Progenitor cell of endocrine pancreas (in vitro differentiated cells): ENCODE data around the gene RAB5IF. TPM values are rescaled to one million over a fixed set of nuclear protein-coding genes. Genes with fewer than 3 reads are reported as not detected.
A peak's percentile ranks its signal among the peaks of the same experiment; 100 is the strongest.

Experiments
- DNase-seq: peaks from one replicate; pipeline ENCODE4 v3.0.0; 2021; ENCODE audit warnings: low spot score; ENCODE audit not compliant: unreplicated experiment
- H3K27ac Mint-ChIP-seq: 2 replicates; pipeline ENCODE4 v1.8.0; 2021; ENCODE audit warnings: mild to moderate bottlenecking, moderate library complexity, mixed read lengths
- H3K27me3 Mint-ChIP-seq: 2 replicates; pipeline ENCODE4 v1.8.0; 2021; ENCODE audit warnings: mixed read lengths
- H3K36me3 Mint-ChIP-seq: 2 replicates; pipeline ENCODE4 v1.8.0; 2022; ENCODE audit warnings: mixed read lengths; ENCODE audit not compliant: insufficient read depth
- H3K4me1 Mint-ChIP-seq: 2 replicates; pipeline ENCODE4 v1.8.0; 2021; ENCODE audit warnings: low read depth, mixed read lengths
- H3K4me3 Mint-ChIP-seq: 2 replicates; pipeline ENCODE4 v1.8.0; 2021; ENCODE audit warnings: low read depth, mild to moderate bottlenecking, moderate library complexity, mixed read lengths
- H3K9me3 Mint-ChIP-seq: 2 replicates; pipeline ENCODE4 v1.8.0; 2021; ENCODE audit warnings: low read depth, mixed read lengths
- total RNA-seq: library from RNA; stranded (reverse); gene quantifications from 2 replicates; pipeline ENCODE4 v1.2.1, GENCODE V29; 2021
- TF ChIP-seq, protein P1 (sequence below): fragments of 200-600 bp; sonication (generic); IDR thresholded peaks from one replicate; pipeline ENCODE4 v1.5.0; 2021; ENCODE audit warnings: antibody characterized with exemption, mild to moderate bottlenecking; ENCODE audit not compliant: unreplicated experiment

Gene RAB5IF
- total RNA-seq, 1 donor from 2014 or later, result 58.8 TPM

DNA sequence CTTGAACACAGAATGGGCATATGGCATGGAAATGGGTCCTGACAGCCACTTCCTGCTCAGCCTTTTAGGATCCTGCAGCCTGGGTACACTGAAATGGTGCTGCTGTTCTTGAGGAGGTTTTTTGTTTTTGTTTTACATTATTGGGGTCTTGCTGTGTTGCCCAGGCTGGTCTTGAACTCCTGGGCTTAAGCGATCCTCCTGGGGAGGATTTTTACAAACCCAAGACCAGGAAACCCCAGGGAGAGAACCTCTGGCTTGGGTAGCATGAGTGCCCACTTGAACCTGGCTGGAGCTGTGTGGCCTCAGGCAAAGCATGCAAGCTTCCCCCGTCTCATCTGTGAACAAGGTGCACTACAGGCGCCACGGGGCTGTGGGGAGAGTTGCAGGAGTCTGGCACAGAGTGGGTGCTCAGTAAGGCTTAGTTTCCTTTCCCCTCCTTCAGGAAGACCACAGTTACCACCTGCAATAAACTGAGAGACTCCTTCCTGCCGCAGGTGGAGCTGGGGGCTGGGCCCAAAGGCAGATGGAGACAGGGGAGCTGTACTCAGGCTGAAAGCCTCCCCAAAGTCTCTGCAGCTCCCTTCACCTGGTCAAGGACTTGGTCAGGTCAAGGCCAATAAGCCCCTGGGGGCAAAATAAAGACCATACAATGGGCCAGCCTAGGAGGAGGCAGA is 38.6 kb downstream of the RAB5IF start:
- TF ChIP-seq, protein P1, sequence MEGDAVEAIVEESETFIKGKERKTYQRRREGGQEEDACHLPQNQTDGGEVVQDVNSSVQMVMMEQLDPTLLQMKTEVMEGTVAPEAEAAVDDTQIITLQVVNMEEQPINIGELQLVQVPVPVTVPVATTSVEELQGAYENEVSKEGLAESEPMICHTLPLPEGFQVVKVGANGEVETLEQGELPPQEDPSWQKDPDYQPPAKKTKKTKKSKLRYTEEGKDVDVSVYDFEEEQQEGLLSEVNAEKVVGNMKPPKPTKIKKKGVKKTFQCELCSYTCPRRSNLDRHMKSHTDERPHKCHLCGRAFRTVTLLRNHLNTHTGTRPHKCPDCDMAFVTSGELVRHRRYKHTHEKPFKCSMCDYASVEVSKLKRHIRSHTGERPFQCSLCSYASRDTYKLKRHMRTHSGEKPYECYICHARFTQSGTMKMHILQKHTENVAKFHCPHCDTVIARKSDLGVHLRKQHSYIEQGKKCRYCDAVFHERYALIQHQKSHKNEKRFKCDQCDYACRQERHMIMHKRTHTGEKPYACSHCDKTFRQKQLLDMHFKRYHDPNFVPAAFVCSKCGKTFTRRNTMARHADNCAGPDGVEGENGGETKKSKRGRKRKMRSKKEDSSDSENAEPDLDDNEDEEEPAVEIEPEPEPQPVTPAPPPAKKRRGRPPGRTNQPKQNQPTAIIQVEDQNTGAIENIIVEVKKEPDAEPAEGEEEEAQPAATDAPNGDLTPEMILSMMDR, result no peak
- Mint-ChIP-seq H3K9me3 (no peaks in the 10 kb centered on the region), H3K4me3 (no peak overlapping the region), H3K27ac (no peak overlapping the region), H3K27me3 (no peaks in the 10 kb centered on the region), H3K4me1 (peaks cover 13% of the 10 kb centered on the region), H3K36me3 (no peaks in the 10 kb centered on the region)
- DNase-seq, result no peak

GRCh38 chr20:36644706-36645095 is 39.1 kb downstream of the RAB5IF start:
- Mint-ChIP-seq H3K27me3 (no peaks in the 10 kb centered on the region), H3K36me3 (no peaks in the 10 kb centered on the region), H3K27ac (no peak overlapping the region), H3K4me3 (no peak overlapping the region), H3K4me1 (peaks cover 13% of the 10 kb centered on the region), H3K9me3 (no peaks in the 10 kb centered on the region)
- no peak for DNase-seq
- TF ChIP-seq, protein P1, result no peak

DNA sequence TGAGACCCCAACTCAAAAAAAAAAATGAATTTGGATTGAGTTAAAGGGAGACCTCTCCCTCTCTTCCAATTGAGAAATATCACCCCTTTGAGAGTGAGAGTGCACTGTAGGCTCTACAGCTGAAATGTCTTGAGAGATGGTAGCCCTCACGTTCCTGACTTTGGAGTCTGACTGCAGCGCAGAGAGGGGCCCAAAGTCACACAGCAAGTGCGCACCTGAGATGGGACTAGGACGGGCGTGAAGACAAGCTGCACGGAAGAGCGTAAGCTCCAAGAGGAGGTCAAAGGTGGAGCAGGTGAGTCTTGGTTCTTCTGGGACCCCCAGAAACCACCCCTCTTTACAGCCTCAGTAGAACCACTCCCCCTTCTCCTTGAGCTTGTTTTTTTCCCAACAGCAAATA is 39.8 kb downstream of the RAB5IF start:
- DNase-seq, result no peak
- Mint-ChIP-seq H3K9me3 (no peaks in the 10 kb centered on the region), H3K4me3 (no peak overlapping the region), H3K27me3 (no peaks in the 10 kb centered on the region), H3K4me1 (peaks cover 13% of the 10 kb centered on the region), H3K27ac (no peak overlapping the region), H3K36me3 (no peaks in the 10 kb centered on the region)
- TF ChIP-seq, protein P1, result no peak

DNA sequence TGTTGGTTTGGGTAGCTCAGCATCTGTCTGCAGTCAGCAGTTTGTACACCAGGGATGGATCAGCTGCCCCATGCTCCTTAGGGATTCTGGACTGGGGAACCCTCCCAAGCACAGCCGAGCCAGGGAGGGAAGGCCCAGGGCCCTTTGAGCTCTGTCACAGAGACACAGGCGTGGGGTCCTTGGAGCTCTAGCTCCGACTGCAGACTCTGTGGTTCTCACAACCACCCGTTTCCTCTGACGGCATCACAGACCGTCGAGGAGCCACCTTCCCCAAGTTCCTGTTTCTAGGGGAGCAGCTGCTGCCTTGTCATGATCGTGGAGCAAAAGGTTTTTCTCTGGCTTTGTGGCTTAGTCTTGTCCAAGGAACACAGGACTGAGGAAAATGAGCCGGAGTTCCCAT is 40.4 kb downstream of the RAB5IF start, which contains the start of gene SLA2:
SLA2 (minus strand) TSS at position 199 of the 400 bp plus-strand sequence. CDS start 4,861 bp downstream, outside the sequence.
- no peak for DNase-seq
- Mint-ChIP-seq H3K9me3 (no peaks in the 10 kb centered on the region), H3K36me3 (no peaks in the 10 kb centered on the region), H3K4me1 (peaks cover 13% of the 10 kb centered on the region), H3K27me3 (no peaks in the 10 kb centered on the region), H3K27ac (peak within 1 kb of the TSS; percentile 81), H3K4me3 (no peak within 1 kb of the TSS)
- TF ChIP-seq, protein P1, result no peak

DNA sequence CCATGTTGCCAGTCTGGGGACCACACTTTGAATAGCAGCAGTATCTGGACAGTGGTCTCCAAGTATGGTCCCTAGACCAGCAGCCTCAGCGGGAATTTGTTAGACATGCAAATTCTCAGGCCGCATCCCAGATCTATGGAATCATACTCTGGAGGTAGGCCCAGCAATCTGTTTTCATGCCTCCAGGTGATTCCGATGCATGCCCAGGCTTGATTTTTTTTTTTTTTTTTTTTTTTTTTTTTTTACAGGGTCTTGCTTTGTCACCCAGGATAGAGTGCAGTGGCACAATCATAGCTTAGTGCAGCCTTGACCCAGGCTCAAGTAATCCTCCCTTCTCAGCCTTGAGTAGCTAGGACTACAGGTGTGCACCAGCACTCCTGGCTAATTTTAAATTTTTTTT is 41.1 kb downstream of the RAB5IF start:
- no peak for DNase-seq
- H3K36me3 Mint-ChIP-seq, result peaks cover 3% of the 10 kb centered on the region
- TF ChIP-seq, protein P1, result no peak
- H3K9me3 Mint-ChIP-seq, result no peaks in the 10 kb centered on the region
- H3K27ac Mint-ChIP-seq, result peak overlapping the region; percentile 81
- H3K27me3 Mint-ChIP-seq, result no peaks in the 10 kb centered on the region
- H3K4me1 Mint-ChIP-seq, result peaks cover 13% of the 10 kb centered on the region
- no peak overlapping the region for H3K4me3 Mint-ChIP-seq
